ENCODE data around the gene ITGB6.

DNA sequence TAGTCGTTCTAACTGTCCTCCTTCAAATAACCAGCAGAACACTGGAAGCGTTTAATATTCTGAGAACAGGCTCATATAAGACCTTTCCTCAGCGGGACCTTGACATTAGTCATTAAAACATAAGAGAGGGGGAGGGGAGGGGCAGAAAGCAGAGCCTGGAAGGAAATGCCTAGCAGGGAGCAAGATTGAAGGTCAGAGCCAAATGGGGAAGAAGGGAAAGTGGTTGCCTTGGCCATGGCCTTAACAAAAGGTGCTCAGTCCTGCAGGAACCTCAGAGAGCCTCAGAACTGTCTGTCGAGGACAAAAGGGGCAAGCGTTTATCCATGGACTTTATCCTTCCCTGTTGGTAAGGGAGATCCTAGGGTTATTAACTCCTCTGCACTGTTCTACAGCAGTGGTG, 136.8 kb downstream of the ITGB6 start:
- no peak for TF ChIP-seq CTCF (IDR thresholded peaks at IDR 0.05)
- TF ChIP-seq EZH2phosphoT487 (IDR thresholded peaks at IDR 0.05): no peak
- no peak for TF ChIP-seq EZH2 (IDR thresholded peaks at IDR 0.05)

Measured in neural progenitor cell (in vitro differentiated cells).